Smooth muscle cell (in vitro differentiated cells): ENCODE data around the gene TBCD. TPM values are rescaled to one million over a fixed set of nuclear protein-coding genes. Genes with fewer than 3 reads are reported as not detected.

Source experiments
- DNase-seq: peaks from one replicate; lab custom pipeline; 2025; ENCODE audit not compliant: unreplicated experiment; lab: John Stamatoyannopoulos, UW
- H2AFZ ChIP-seq: fragments of 200-600 bp; sonication (generic); 2 replicates; pipeline ENCODE4 v1.6.0; 2016; ENCODE audit warnings: antibody characterized with exemption, low read depth, mild to moderate bottlenecking
- H3F3A ChIP-seq: fragments of 200-600 bp; sonication (generic); 2 replicates; pipeline ENCODE4 v1.6.0; 2017; ENCODE audit warnings: antibody characterized with exemption, low read depth
- H3K27ac ChIP-seq: fragments of 200-600 bp; sonication (generic); 2 replicates; pipeline ENCODE4 v1.5.1; 2016; ENCODE audit warnings: low read depth, mild to moderate bottlenecking
- H3K27me3 ChIP-seq: fragments of 200-600 bp; sonication (generic); 2 replicates; pipeline ENCODE4 v1.6.1; 2016; ENCODE audit warnings: low read depth, mild to moderate bottlenecking
- H3K36me3 ChIP-seq: fragments of 200-600 bp; sonication (generic); 2 replicates; pipeline ENCODE4 v1.5.1; 2016; ENCODE audit warnings: low read depth
- H3K4me1 ChIP-seq: fragments of 200-600 bp; sonication (generic); 2 replicates; pipeline ENCODE4 v1.5.1; 2016; ENCODE audit warnings: low read depth
- H3K4me2 ChIP-seq: fragments of 200-600 bp; sonication (generic); 2 replicates; pipeline ENCODE4 v1.6.0; 2016; ENCODE audit warnings: mild to moderate bottlenecking
- H3K4me3 ChIP-seq: fragments of 200-600 bp; sonication (generic); 2 replicates; pipeline ENCODE4 v1.5.1; 2016; ENCODE audit warnings: mild to moderate bottlenecking
- H3K79me2 ChIP-seq: fragments of 200-600 bp; sonication (generic); 2 replicates; pipeline ENCODE4 v1.6.0; 2016; ENCODE audit warnings: low read depth, mild to moderate bottlenecking
- H3K9ac ChIP-seq: fragments of 200-600 bp; sonication (generic); 2 replicates; pipeline ENCODE4 v1.6.0; 2016; ENCODE audit warnings: low read depth
- H3K9me3 ChIP-seq: fragments of 200-600 bp; sonication (generic); replicated peaks from 2 replicates; pipeline ENCODE4 v1.5.1; 2016; ENCODE audit warnings: low read depth
- H4K20me1 ChIP-seq: fragments of 200-600 bp; sonication (generic); 2 replicates; pipeline ENCODE4 v1.6.0; 2016; ENCODE audit warnings: low read depth
- WGBS: methylation state at CpG from one replicate; pipeline ENCODE4 v1.1.7; 2016; ENCODE audit warnings: low lambda C conversion rate; 5-methylcytosine and 5-hydroxymethylcytosine counted together
- polyA plus RNA-seq: library from polyadenylated mRNA; unstranded; fragments of >200 nt; fragmentation: Nextera tagmentation; extraction: Ambion mirVana; gene quantifications from 2 replicates; pipeline ENCODE4 v1.2.1, GENCODE V29; 2016
- total RNA-seq: library from RNA; depleted of rRNA; stranded (reverse); fragments of >200 nt; gene quantifications from 2 replicates; pipeline ENCODE4 v1.2.3, GENCODE V29; 2014
- TF ChIP-seq, protein P1 (sequence below): fragments of 200-600 bp; sonication (generic); IDR thresholded peaks from 2 replicates; pipeline ENCODE4 v1.5.1; 2017; ENCODE audit warnings: borderline replicate concordance, mild to moderate bottlenecking, antibody characterized with exemption; ENCODE audit not compliant: insufficient read depth, poor library complexity, severe bottlenecking

Gene TBCD
- total and polyA plus RNA-seq, 2 experiments from 2014 or later = 29.1 to 38.8 TPM

DNA sequence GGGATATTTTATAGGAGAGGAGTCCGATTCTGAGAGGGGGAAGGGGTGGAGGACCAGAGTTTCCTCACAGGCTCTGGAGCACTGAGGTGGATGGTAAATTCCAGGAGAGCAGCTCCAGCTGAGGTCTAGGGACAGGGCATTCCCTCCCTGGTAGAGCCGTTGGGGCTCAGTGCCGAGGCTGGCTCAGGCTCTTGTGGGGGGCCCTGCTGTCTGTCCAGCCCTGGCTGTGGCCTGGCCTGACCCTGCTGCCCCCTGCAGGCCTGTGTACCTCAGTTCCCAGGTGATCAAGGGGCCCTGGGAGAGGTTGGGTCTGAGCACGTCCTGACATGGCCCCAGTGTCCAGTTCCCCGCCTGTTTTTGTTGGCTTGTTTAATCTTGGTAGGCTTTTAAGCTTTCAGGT, 71.1 kb downstream of the TBCD start:
- TF ChIP-seq, protein P1, sequence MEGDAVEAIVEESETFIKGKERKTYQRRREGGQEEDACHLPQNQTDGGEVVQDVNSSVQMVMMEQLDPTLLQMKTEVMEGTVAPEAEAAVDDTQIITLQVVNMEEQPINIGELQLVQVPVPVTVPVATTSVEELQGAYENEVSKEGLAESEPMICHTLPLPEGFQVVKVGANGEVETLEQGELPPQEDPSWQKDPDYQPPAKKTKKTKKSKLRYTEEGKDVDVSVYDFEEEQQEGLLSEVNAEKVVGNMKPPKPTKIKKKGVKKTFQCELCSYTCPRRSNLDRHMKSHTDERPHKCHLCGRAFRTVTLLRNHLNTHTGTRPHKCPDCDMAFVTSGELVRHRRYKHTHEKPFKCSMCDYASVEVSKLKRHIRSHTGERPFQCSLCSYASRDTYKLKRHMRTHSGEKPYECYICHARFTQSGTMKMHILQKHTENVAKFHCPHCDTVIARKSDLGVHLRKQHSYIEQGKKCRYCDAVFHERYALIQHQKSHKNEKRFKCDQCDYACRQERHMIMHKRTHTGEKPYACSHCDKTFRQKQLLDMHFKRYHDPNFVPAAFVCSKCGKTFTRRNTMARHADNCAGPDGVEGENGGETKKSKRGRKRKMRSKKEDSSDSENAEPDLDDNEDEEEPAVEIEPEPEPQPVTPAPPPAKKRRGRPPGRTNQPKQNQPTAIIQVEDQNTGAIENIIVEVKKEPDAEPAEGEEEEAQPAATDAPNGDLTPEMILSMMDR = no peak
- WGBS = 91% methylated on average over 5 of the region's 5 CpGs
- H3K27me3 ChIP-seq = no peaks in the 10 kb centered on the region
- no peaks in the 10 kb centered on the region for H3K4me1 ChIP-seq
- DNase-seq = no peak
- no peaks in the 10 kb centered on the region for H4K20me1 ChIP-seq
- H3K9ac ChIP-seq = no peak overlapping the region
- H3K36me3 ChIP-seq = no peaks in the 10 kb centered on the region
- H3K4me3 ChIP-seq = no peak overlapping the region
- no peak overlapping the region for H3K27ac ChIP-seq
- peaks cover 5% of the 10 kb centered on the region for H3K9me3 ChIP-seq
- H3K4me2 ChIP-seq = no peak overlapping the region
- H3F3A ChIP-seq = no peaks in the 10 kb centered on the region
- no peak overlapping the region for H2AFZ ChIP-seq
- no peaks in the 10 kb centered on the region for H3K79me2 ChIP-seq

DNA sequence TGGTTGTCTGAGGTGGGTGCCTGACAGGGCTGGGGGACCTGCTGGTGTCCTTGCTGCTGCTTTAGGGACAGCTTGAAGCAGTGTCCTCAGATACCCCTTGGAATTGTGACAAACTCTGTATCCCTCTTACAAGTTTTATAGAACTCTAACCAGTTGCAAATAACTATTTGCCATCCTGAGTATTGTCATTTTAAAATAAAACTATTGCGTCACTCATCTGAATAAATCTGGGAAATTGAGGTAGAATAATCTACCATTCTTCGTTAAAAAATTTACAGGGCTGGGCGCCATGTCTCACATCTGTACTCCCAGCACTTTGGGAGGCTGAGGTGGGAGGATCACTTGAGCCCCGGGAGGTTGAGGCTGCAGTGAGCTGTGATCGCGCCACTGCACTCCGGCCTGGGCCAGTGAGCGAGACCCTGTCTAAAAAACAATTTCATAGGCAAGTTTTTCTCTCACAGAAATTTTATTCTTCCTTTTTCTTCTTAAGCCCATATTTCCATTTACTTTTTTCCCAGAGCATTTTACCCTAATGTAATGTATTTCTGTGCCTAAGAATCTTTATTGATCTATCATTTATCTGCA, 73.8 kb downstream of the TBCD start:
- Histone ChIP-seq H3K27me3 (no peaks in the 10 kb centered on the region), H3K79me2 (no peaks in the 10 kb centered on the region), H3K9ac (no peak overlapping the region), H3K4me1 (no peaks in the 10 kb centered on the region), H3F3A (no peaks in the 10 kb centered on the region), H3K9me3 (no peaks in the 10 kb centered on the region), H2AFZ (no peak overlapping the region), H3K27ac (no peak overlapping the region), H3K4me2 (no peak overlapping the region), H3K36me3 (no peaks in the 10 kb centered on the region), H3K4me3 (no peak overlapping the region), H4K20me1 (no peaks in the 10 kb centered on the region)
- WGBS = 97% methylated on average over 8 of the region's 8 CpGs
- TF ChIP-seq, protein P1 = no peak
- no peak for DNase-seq

DNA sequence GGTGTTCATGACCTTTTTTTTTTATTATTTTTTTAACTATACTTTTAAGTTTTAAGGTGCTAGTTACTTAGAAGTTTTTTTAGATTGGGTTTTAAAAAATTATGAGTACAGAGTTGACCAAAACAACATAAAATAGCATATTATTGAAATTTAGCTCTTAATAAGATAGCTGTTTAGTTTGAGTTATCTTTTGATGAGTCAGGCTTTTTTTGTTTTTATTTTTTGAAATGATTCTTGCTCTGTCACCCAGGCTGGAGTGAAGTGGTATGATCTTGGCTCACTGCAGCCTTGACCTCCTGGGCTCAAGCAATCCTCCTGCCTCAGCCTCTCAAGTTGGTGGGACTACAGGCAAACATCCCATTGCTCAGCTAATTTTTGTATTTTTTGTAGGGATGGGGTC, 74.3 kb downstream of the TBCD start:
- TF ChIP-seq, protein P1 = no peak
- no peaks in the 10 kb centered on the region for H3K79me2 ChIP-seq
- DNase-seq = no peak
- no peaks in the 10 kb centered on the region for H3K27me3 ChIP-seq
- no peak overlapping the region for H2AFZ ChIP-seq
- H3K9ac ChIP-seq = no peak overlapping the region
- no peaks in the 10 kb centered on the region for H3K9me3 ChIP-seq
- no peaks in the 10 kb centered on the region for H3K4me1 ChIP-seq
- no peak overlapping the region for H3K27ac ChIP-seq
- H3K36me3 ChIP-seq = no peaks in the 10 kb centered on the region
- no peak overlapping the region for H3K4me3 ChIP-seq
- H4K20me1 ChIP-seq = no peaks in the 10 kb centered on the region
- H3K4me2 ChIP-seq = no peak overlapping the region
- H3F3A ChIP-seq = no peaks in the 10 kb centered on the region

DNA sequence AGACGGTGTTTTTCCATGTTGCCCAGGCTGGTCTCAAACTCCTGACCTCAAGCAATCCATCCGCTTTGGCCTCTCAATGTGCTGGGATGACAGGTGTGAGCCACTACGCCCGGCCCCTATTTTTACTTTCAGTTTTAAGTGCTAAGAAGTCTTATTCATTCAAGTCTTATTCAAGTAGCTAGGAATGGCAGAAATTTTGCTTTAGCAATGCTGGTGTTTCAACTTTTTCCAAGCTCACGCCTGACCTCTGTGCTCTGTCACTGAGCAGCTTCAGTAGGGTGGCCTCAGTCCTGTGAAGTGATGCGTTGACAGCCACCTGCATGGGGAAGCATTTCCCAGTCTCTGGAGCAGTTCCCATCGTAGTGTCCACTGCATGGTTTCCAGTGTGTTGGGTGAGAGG, 75.1 kb downstream of the TBCD start:
- Histone ChIP-seq H3K4me2 (no peak overlapping the region), H3K9ac (no peak overlapping the region), H3K9me3 (no peaks in the 10 kb centered on the region), H3K79me2 (no peaks in the 10 kb centered on the region), H3F3A (no peaks in the 10 kb centered on the region), H3K4me1 (no peaks in the 10 kb centered on the region), H4K20me1 (no peaks in the 10 kb centered on the region), H3K27ac (no peak overlapping the region), H3K27me3 (no peaks in the 10 kb centered on the region), H3K36me3 (no peaks in the 10 kb centered on the region), H3K4me3 (no peak overlapping the region), H2AFZ (no peak overlapping the region)
- DNase-seq = no peak
- WGBS = 98% methylated on average over 7 of the region's 7 CpGs
- TF ChIP-seq, protein P1 = no peak
